ENCODE results near the gene CIB4. TPM values are rescaled to one million over a fixed set of nuclear protein-coding genes. Genes with fewer than 3 reads are reported as not detected.

CIB4 gene
- total RNA-seq, 1 donor from 2014 or later, result not detected

DNA sequence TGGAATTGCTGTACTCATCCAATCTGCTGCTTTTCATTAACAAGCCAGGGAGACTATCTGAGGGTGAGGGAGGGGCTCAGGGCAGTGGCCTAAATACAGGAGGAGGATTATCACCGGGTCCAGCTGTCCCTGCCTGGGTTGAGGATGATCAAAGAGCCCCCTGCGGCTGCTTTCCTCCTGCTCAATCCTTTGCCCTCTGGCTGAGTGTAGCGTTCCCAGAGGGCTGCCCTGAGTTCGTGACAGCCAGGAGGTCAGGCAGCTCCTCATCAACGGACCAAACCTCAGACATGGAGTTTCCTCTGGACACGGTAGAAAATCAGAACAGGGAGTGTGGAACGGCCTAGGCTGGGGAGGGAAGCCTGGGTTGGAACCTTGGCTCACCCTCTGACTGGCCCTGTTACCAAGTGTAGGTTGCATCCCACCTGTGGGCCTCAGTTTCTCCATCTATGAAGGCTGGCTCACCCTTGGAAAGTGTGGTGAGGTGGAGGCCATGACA lies 23.5 kb downstream of the CIB4 start:
- TF ChIP-seq, protein P1, sequence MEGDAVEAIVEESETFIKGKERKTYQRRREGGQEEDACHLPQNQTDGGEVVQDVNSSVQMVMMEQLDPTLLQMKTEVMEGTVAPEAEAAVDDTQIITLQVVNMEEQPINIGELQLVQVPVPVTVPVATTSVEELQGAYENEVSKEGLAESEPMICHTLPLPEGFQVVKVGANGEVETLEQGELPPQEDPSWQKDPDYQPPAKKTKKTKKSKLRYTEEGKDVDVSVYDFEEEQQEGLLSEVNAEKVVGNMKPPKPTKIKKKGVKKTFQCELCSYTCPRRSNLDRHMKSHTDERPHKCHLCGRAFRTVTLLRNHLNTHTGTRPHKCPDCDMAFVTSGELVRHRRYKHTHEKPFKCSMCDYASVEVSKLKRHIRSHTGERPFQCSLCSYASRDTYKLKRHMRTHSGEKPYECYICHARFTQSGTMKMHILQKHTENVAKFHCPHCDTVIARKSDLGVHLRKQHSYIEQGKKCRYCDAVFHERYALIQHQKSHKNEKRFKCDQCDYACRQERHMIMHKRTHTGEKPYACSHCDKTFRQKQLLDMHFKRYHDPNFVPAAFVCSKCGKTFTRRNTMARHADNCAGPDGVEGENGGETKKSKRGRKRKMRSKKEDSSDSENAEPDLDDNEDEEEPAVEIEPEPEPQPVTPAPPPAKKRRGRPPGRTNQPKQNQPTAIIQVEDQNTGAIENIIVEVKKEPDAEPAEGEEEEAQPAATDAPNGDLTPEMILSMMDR (IDR thresholded peaks at IDR 0.05; ENCODE audit: partially characterized antibody, unreplicated experiment), result no peak
- peak; percentile 46 for DNase-seq
- H3K4me3 Mint-ChIP-seq (ENCODE audit: unreplicated experiment), result no peak overlapping the region
- H3K4me1 Mint-ChIP-seq (ENCODE audit: low read depth, unreplicated experiment), result peaks cover 37% of the 10 kb centered on the region
- H3K27me3 Mint-ChIP-seq (ENCODE audit: unreplicated experiment), result peaks cover 4% of the 10 kb centered on the region
- H3K36me3 Mint-ChIP-seq (ENCODE audit: unreplicated experiment), result peaks cover 6% of the 10 kb centered on the region
- peaks cover 14% of the 10 kb centered on the region for H3K9me3 Mint-ChIP-seq (ENCODE audit: unreplicated experiment)
- peak overlapping the region; percentile 49 for H3K27ac Mint-ChIP-seq (ENCODE audit: unreplicated experiment)

DNA sequence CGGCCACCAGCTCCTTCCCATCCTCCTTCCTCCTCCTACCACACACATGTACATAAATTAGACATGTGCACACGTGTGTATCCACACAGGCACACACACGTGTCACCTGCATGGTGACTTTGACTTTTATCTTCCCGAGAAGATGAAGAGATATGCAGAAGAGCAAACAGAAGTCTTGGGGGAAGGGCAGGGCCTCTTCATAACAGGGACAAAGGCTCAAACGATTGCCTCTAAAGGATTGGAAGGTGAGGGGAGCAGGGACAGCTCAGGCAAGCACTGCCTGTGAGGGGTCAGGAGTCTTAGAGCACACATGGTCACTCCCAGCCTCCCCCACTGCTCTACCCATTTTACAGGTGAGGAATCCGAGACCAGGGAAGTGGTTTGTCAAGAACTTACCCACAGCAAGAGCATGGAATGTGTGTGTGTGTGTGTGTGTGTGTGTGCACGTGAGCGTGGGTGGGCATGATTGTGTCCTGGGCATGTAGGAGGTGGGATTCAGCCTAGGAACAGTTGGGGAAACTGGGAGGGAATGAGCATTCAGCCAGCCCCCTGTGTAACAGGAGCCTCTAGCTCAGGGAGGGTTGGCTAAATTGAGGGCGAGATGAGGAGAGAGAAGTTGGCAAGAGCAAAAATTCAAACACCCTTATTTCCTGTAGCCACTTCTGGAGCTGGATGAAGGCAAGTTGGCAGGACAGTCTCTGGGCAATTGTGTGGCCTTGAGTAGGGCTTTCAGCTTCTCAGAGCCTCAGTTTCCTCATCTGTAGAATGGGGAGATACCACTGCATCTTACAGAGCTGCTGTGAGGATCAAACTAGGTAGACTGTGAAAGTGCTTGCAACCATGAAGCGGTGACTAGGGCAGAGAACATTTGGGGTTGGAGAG lies 24.2 kb downstream of the CIB4 start:
- Mint-ChIP-seq H3K9me3 (ENCODE audit: unreplicated experiment) (peaks cover 14% of the 10 kb centered on the region), H3K4me1 (ENCODE audit: low read depth, unreplicated experiment) (peaks cover 44% of the 10 kb centered on the region), H3K27ac (ENCODE audit: unreplicated experiment) (peak overlapping the region; percentile 49), H3K27me3 (ENCODE audit: unreplicated experiment) (peaks cover 4% of the 10 kb centered on the region), H3K4me3 (ENCODE audit: unreplicated experiment) (peak overlapping the region; percentile 26), H3K36me3 (ENCODE audit: unreplicated experiment) (peaks cover 6% of the 10 kb centered on the region)
- TF ChIP-seq, protein P1 (IDR thresholded peaks at IDR 0.05; ENCODE audit: partially characterized antibody, unreplicated experiment), result no peak
- no peak for DNase-seq

DNA sequence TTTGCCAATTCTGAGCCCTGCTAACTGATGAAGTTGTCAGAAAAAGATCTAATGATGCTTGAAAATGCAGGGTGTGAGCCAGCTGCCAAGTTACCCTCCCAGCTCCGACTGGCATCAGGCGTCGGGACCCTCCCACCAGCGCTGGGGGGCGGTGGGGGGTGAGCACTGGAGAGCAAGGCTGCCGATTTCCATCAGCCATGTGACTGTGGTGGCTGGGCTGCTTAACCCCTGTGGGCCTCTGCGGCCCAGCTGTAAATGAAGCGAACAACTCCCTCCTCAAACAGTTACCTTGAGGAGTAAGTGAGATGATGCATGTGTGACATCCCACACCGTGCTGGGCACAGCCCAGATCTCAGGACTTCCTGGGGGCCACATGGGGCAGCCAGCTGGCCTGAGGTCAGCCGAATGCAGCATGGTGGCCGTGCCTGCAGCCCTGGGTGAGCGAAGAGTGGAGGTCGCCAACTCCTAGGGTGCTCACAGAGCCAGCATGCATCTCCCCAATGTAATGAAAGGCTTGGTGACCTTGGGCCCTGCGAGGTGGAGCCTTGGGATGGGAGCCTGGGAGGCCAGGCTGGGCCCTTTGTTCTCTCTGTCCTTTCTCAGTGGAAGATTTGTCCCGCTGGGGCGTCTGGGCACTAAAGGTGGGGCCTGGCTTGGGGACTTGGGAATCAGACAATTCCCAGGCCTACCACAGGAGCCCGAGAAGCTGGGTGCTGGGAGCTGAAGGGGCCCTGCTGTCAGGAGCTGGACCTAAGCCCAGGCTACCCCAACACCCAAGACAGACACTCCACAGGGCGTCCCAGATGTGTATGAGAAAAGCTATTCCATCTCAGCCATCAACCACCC lies 25.1 kb downstream of the CIB4 start:
- H3K27me3 Mint-ChIP-seq (ENCODE audit: unreplicated experiment), result peaks cover 2% of the 10 kb centered on the region
- H3K36me3 Mint-ChIP-seq (ENCODE audit: unreplicated experiment), result no peaks in the 10 kb centered on the region
- TF ChIP-seq, protein P1 (IDR thresholded peaks at IDR 0.05; ENCODE audit: partially characterized antibody, unreplicated experiment), result no peak
- H3K9me3 Mint-ChIP-seq (ENCODE audit: unreplicated experiment), result peaks cover 10% of the 10 kb centered on the region
- peaks cover 50% of the 10 kb centered on the region for H3K4me1 Mint-ChIP-seq (ENCODE audit: low read depth, unreplicated experiment)
- no peak for DNase-seq
- H3K4me3 Mint-ChIP-seq (ENCODE audit: unreplicated experiment), result no peak overlapping the region
- peak overlapping the region; percentile 5 for H3K27ac Mint-ChIP-seq (ENCODE audit: unreplicated experiment)

DNA sequence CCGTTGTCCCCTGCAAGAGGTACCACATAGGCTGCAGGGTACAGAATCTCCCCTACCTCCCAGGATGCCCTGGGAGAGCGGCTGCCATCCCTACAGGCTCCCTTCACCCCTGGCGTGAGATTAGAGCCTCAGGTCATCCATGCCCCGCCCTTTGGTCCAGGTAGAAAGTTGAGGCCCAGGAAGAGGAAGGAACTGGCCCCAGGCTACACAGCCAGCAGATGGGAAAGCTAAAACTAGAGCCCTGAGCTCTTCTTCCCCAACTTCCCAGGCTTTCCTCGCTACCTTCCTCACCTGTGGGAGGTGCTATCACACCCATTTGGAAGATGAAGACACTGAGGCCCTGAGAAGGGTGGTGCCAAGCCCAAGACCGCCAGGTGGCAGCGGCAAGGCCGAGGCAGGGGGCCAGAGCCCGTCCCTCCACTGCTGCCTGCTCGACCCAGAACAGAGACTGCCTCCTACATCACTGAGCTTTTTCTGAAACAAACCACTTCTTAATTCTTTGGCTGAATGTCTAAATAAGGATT lies 25.8 kb downstream of the CIB4 start:
- TF ChIP-seq, protein P1 (IDR thresholded peaks at IDR 0.05; ENCODE audit: partially characterized antibody, unreplicated experiment), result no peak
- no peak for DNase-seq
- Mint-ChIP-seq H3K9me3 (ENCODE audit: unreplicated experiment) (peaks cover 10% of the 10 kb centered on the region), H3K4me1 (ENCODE audit: low read depth, unreplicated experiment) (peaks cover 56% of the 10 kb centered on the region), H3K27me3 (ENCODE audit: unreplicated experiment) (peaks cover 2% of the 10 kb centered on the region), H3K36me3 (ENCODE audit: unreplicated experiment) (no peaks in the 10 kb centered on the region), H3K4me3 (ENCODE audit: unreplicated experiment) (no peak overlapping the region), H3K27ac (ENCODE audit: unreplicated experiment) (no peak overlapping the region)
